Liver (tissue), 9 donors: ENCODE measurements around the gene CHTF8. TPM values are rescaled to one million over a fixed set of nuclear protein-coding genes. Genes with fewer than 3 reads are reported as not detected.

Source experiments
- DNase-seq: peaks from one replicate; pipeline ENCODE4 v3.0.0-alpha.2; 2017; ENCODE audit warnings: low spot score
- H3K27ac ChIP-seq, 2 donors: one replicate each; pipeline ENCODE4 v1.7.0; 2013; ENCODE audit warnings: inconsistent platforms in 2 of 2, low read length in 2 of 2, control low read depth in 1 of 2, low read depth in 1 of 2, mild to moderate bottlenecking in 1 of 2
- H3K27me3 ChIP-seq, 4 donors: one replicate each; pipeline versions ENCODE4 v1.6.1 to v1.7.0; 2013; ENCODE audit warnings: low read length in 3 of 4, inconsistent platforms in 1 of 4, mild to moderate bottlenecking in 1 of 4, moderate library complexity in 1 of 4; ENCODE audit not compliant: control insufficient read depth in 4 of 4, insufficient read depth in 4 of 4
- H3K36me3 ChIP-seq, 4 donors: one replicate each; pipeline versions ENCODE4 v1.6.1 to v1.7.0; 2013; ENCODE audit warnings: low read length in 3 of 4, mild to moderate bottlenecking in 3 of 4, low read depth in 1 of 4, moderate library complexity in 1 of 4; ENCODE audit not compliant: control insufficient read depth in 4 of 4, insufficient read depth in 3 of 4
- H3K4me1 ChIP-seq, 4 donors: one replicate each; pipeline versions ENCODE4 v1.6.1 to v1.7.0; 2013; ENCODE audit warnings: low read length in 3 of 4, mild to moderate bottlenecking in 3 of 4, moderate library complexity in 1 of 4; ENCODE audit not compliant: control insufficient read depth in 4 of 4, insufficient read depth in 4 of 4
- H3K4me3 ChIP-seq, 3 donors: one replicate each; pipeline versions ENCODE4 v1.6.1 to v1.7.0; 2013; ENCODE audit warnings: low read length in 3 of 3, control low read depth in 1 of 3, low read depth in 1 of 3, mild to moderate bottlenecking in 1 of 3
- H3K9ac ChIP-seq, 2 donors: one replicate each; pipeline ENCODE4 v1.7.0; 2013; ENCODE audit warnings: low read length in 2 of 2, mild to moderate bottlenecking in 2 of 2, moderate library complexity in 2 of 2, control low read depth in 1 of 2, low read depth in 1 of 2
- H3K9me3 ChIP-seq, 4 donors: one replicate each; pipeline versions ENCODE4 v1.6.1 to v1.7.0; 2013; ENCODE audit warnings: low read length in 3 of 4; ENCODE audit not compliant: control insufficient read depth in 4 of 4
- FOXA2 ChIP-seq: IDR thresholded peaks from 2 replicates; pipeline ENCODE4 v1.6.1; 2016; ENCODE audit warnings: antibody characterized with exemption
- GABPA ChIP-seq, 2 donors: IDR thresholded peaks in 1 of 2; conservative IDR thresholded peaks in 1 of 2; 2 replicates each; pipeline ENCODE4 v1.6.1; 2016; ENCODE audit warnings: antibody characterized with exemption in 2 of 2, mild to moderate bottlenecking in 1 of 2, moderate library complexity in 1 of 2
- HNF4A ChIP-seq, 2 donors: conservative IDR thresholded peaks; 2 replicates each; pipeline ENCODE4 v1.6.1; 2016; ENCODE audit warnings: antibody characterized with exemption in 2 of 2, mild to moderate bottlenecking in 2 of 2
- HNF4G ChIP-seq: IDR thresholded peaks from 2 replicates; pipeline ENCODE4 v1.6.1; 2016; ENCODE audit warnings: antibody characterized with exemption
- JUND ChIP-seq, 2 donors: IDR thresholded peaks; 2 replicates each; pipeline ENCODE4 v1.6.1; 2016; ENCODE audit warnings: antibody characterized with exemption in 2 of 2
- NR2F2 ChIP-seq: IDR thresholded peaks from 2 replicates; pipeline ENCODE4 v1.6.1; 2016; ENCODE audit warnings: antibody characterized with exemption
- RAD21 ChIP-seq, 2 donors: IDR thresholded peaks; 2 replicates each; pipeline ENCODE4 v1.6.1; 2016; ENCODE audit warnings: antibody characterized with exemption in 2 of 2, mild to moderate bottlenecking in 2 of 2
- RXRA ChIP-seq, 2 donors: IDR thresholded peaks; 2 replicates each; pipeline ENCODE4 v1.6.1; 2017 to 2018; ENCODE audit warnings: antibody characterized with exemption in 2 of 2, mild to moderate bottlenecking in 1 of 2
- SP1 ChIP-seq: IDR thresholded peaks from 2 replicates; pipeline ENCODE4 v1.6.1; 2018; ENCODE audit warnings: antibody characterized with exemption, mild to moderate bottlenecking
- TAF1 ChIP-seq: conservative IDR thresholded peaks from 2 replicates; pipeline ENCODE4 v1.6.1; 2016; ENCODE audit warnings: antibody characterized with exemption, mild to moderate bottlenecking
- YY1 ChIP-seq: IDR thresholded peaks from 2 replicates; pipeline ENCODE4 v1.6.1; 2016; ENCODE audit warnings: antibody characterized with exemption, mild to moderate bottlenecking
- WGBS: extraction: QIAGEN DNeasy Blood & Tissue Kit; methylation state at CpG from one replicate; pipeline ENCODE4 v1.1.7; 2013; 5-methylcytosine and 5-hydroxymethylcytosine counted together
- polyA plus RNA-seq, 2 donors: library from polyadenylated mRNA; stranded (reverse) in 1 of 2; unstranded in 1 of 2; fragments of 200-250 nt in 1 of 2; fragments of >200 nt in 1 of 2; fragmentation: Nextera tagmentation in 1 of 2; extraction: Ambion mirVana in 1 of 2; gene quantifications; one replicate each; pipeline versions ENCODE4 v1.2.1 to v1.2.3, GENCODE V29; 2013 to 2015
- total RNA-seq, 2 donors: library from RNA; depleted of rRNA; stranded (reverse); fragments of >200 nt; gene quantifications; one replicate each; pipeline ENCODE4 v1.2.3, GENCODE V29; 2014
- TF ChIP-seq, protein P1 (sequence below): fragments of 150-350 bp; IDR thresholded peaks from 2 replicates; pipeline ENCODE4 v1.5.1; 2017; ENCODE audit warnings: improper control_type of control experiment, low read depth, low read length; ENCODE audit not compliant: missing input control
- TF ChIP-seq, protein P2 (sequence below): IDR thresholded peaks from 2 replicates; pipeline ENCODE4 v1.6.1; 2016; ENCODE audit warnings: antibody characterized with exemption
- TF ChIP-seq, protein P3 (sequence below): IDR thresholded peaks from 2 replicates; pipeline ENCODE4 v1.6.1; 2016; ENCODE audit warnings: antibody characterized with exemption, mild to moderate bottlenecking
- TF ChIP-seq, protein P4 (sequence below): IDR thresholded peaks from 2 replicates; pipeline ENCODE4 v1.6.1; 2016; ENCODE audit warnings: antibody characterized with exemption
- TF ChIP-seq, protein P5 (sequence below): IDR thresholded peaks from 2 replicates; pipeline ENCODE4 v1.6.1; 2016; ENCODE audit warnings: antibody characterized with exemption
- donor health status: healthy.
- donor health status: healthy.
- donor health status: healthy.
- donor health status: healthy.
- donor health status: healthy.

CHTF8 gene
- total and polyA plus RNA-seq, 4 donors = 15.2 to 56.9 (median 51.6) TPM

DNA sequence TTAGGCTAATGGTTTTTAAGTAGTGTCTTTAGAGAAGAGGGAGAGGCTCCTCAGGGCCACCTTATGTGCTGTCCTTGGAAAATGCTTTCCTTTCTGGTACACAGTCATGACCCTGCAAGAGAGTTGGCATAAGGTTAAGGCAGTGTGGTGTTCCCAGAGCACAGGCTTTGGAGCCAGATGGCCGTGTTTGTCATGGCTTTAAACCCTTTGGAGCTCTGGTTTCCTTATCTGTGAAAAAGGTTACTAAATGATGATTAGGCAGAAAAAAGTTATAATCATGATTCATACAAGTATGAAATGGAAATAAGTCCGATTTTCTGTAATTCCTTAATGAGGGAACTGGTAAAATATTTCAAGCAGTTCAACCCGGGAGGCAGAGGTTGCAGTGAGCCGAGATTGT lies 13.3 kb upstream of the CHTF8 start:
- DNase-seq = no peak
- Histone ChIP-seq H3K27me3 (no peaks in the 10 kb centered on the region), H3K4me3 (no peak overlapping the region), H3K9ac (no peak overlapping the region), H3K27ac (no peak overlapping the region), H3K4me1 (no peaks in the 10 kb centered on the region), H3K36me3 (peaks cover 8 to 50% (median 19%) of the 10 kb centered on the region in 4 donors), H3K9me3 (no peaks in the 10 kb centered on the region)
- TF ChIP-seq, protein P1, sequence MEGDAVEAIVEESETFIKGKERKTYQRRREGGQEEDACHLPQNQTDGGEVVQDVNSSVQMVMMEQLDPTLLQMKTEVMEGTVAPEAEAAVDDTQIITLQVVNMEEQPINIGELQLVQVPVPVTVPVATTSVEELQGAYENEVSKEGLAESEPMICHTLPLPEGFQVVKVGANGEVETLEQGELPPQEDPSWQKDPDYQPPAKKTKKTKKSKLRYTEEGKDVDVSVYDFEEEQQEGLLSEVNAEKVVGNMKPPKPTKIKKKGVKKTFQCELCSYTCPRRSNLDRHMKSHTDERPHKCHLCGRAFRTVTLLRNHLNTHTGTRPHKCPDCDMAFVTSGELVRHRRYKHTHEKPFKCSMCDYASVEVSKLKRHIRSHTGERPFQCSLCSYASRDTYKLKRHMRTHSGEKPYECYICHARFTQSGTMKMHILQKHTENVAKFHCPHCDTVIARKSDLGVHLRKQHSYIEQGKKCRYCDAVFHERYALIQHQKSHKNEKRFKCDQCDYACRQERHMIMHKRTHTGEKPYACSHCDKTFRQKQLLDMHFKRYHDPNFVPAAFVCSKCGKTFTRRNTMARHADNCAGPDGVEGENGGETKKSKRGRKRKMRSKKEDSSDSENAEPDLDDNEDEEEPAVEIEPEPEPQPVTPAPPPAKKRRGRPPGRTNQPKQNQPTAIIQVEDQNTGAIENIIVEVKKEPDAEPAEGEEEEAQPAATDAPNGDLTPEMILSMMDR = no peak
- no peak for TF ChIP-seq RXRA (IDR thresholded peaks at IDR 0.05)
- no peak for TF ChIP-seq GABPA (IDR thresholded peaks at IDR 0.05 in 1 of 2, conservative IDR thresholded peaks at IDR 0.05 in 1 of 2)
- no peak for TF ChIP-seq TAF1
- no peak for TF ChIP-seq HNF4G
- no peak for TF ChIP-seq YY1
- TF ChIP-seq NR2F2 = no peak
- TF ChIP-seq, protein P2, sequence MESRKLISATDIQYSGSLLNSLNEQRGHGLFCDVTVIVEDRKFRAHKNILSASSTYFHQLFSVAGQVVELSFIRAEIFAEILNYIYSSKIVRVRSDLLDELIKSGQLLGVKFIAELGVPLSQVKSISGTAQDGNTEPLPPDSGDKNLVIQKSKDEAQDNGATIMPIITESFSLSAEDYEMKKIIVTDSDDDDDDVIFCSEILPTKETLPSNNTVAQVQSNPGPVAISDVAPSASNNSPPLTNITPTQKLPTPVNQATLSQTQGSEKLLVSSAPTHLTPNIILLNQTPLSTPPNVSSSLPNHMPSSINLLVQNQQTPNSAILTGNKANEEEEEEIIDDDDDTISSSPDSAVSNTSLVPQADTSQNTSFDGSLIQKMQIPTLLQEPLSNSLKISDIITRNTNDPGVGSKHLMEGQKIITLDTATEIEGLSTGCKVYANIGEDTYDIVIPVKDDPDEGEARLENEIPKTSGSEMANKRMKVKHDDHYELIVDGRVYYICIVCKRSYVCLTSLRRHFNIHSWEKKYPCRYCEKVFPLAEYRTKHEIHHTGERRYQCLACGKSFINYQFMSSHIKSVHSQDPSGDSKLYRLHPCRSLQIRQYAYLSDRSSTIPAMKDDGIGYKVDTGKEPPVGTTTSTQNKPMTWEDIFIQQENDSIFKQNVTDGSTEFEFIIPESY = no peak
- TF ChIP-seq, protein P3, sequence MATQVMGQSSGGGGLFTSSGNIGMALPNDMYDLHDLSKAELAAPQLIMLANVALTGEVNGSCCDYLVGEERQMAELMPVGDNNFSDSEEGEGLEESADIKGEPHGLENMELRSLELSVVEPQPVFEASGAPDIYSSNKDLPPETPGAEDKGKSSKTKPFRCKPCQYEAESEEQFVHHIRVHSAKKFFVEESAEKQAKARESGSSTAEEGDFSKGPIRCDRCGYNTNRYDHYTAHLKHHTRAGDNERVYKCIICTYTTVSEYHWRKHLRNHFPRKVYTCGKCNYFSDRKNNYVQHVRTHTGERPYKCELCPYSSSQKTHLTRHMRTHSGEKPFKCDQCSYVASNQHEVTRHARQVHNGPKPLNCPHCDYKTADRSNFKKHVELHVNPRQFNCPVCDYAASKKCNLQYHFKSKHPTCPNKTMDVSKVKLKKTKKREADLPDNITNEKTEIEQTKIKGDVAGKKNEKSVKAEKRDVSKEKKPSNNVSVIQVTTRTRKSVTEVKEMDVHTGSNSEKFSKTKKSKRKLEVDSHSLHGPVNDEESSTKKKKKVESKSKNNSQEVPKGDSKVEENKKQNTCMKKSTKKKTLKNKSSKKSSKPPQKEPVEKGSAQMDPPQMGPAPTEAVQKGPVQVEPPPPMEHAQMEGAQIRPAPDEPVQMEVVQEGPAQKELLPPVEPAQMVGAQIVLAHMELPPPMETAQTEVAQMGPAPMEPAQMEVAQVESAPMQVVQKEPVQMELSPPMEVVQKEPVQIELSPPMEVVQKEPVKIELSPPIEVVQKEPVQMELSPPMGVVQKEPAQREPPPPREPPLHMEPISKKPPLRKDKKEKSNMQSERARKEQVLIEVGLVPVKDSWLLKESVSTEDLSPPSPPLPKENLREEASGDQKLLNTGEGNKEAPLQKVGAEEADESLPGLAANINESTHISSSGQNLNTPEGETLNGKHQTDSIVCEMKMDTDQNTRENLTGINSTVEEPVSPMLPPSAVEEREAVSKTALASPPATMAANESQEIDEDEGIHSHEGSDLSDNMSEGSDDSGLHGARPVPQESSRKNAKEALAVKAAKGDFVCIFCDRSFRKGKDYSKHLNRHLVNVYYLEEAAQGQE = no peak
- no peak for TF ChIP-seq FOXA2
- no peak for TF ChIP-seq JUND (IDR thresholded peaks at IDR 0.05)
- TF ChIP-seq, protein P4, sequence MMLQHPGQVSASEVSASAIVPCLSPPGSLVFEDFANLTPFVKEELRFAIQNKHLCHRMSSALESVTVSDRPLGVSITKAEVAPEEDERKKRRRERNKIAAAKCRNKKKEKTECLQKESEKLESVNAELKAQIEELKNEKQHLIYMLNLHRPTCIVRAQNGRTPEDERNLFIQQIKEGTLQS = no peak
- WGBS = 80% methylated on average over 4 of the region's 4 CpGs

DNA sequence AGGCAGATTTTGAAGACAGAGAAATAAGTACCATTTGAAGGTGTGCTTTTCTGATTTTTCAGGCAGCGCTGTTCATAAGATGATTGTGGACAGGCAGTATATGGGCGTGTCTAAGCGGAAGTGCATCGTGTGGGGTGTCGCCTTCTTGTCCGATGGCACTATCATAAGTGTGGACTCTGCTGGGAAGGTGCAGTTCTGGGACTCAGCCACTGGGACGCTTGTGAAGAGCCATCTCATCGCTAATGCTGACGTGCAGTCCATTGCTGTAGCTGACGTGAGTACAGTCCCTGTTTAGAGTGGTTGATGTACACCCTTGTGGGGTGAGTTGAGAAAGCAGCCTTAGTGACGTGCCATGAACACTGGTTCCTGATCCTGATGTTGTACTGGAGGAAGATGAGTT lies 10.7 kb upstream of the CHTF8 start:
- H3K4me3 ChIP-seq = no peak overlapping the region
- WGBS = 91% methylated on average over 11 of the region's 11 CpGs
- no peak overlapping the region for H3K27ac ChIP-seq
- DNase-seq = no peak
- no peaks in the 10 kb centered on the region for H3K27me3 ChIP-seq
- no peak overlapping the region for H3K9ac ChIP-seq
- no peaks in the 10 kb centered on the region for H3K4me1 ChIP-seq
- peaks cover 13 to 54% (median 28%) of the 10 kb centered on the region in 4 donors for H3K36me3 ChIP-seq
- H3K9me3 ChIP-seq = no peaks in the 10 kb centered on the region
- TF ChIP-seq RAD21 (IDR thresholded peaks at IDR 0.05) (no peak), RXRA (IDR thresholded peaks at IDR 0.05) (no peak), SP1 (no peak), JUND (IDR thresholded peaks at IDR 0.05) (no peak), GABPA (IDR thresholded peaks at IDR 0.05 in 1 of 2, conservative IDR thresholded peaks at IDR 0.05 in 1 of 2) (no peak), HNF4A (conservative IDR thresholded peaks at IDR 0.05) (no peak), HNF4G (no peak)
- TF ChIP-seq, protein P3 = no peak
- TF ChIP-seq, protein P1 = no peak
- TF ChIP-seq, protein P5, sequence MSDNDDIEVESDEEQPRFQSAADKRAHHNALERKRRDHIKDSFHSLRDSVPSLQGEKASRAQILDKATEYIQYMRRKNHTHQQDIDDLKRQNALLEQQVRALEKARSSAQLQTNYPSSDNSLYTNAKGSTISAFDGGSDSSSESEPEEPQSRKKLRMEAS = no peak
